Neutrophil (primary cell): Measurements from ENCODE around the gene SH3GL1.

Experiments
- H3K27ac ChIP-seq: fragments of 200-600 bp; sonication (generic); 2 replicates; pipeline ENCODE4 v1.5.1; 2016; ENCODE audit warnings: mild to moderate bottlenecking, moderate library complexity
- H3K27me3 ChIP-seq: fragments of 200-600 bp; sonication (generic); 2 replicates; pipeline ENCODE4 v1.6.0; 2016; ENCODE audit warnings: mild to moderate bottlenecking
- H3K36me3 ChIP-seq: fragments of 200-600 bp; sonication (generic); 2 replicates; pipeline ENCODE4 v1.5.1; 2017
- H3K4me1 ChIP-seq, 2 experiments: fragments of 200-600 bp in 1 of 2; sonication (generic) in 1 of 2; 1 replicate in 1 of 2; 2 replicates in 1 of 2; pipeline versions ENCODE4 v1.5.1 to v1.6.1; 2013 to 2016; ENCODE audit warnings: low read depth in 1 of 2, low read length in 1 of 2, mild to moderate bottlenecking in 1 of 2, moderate library complexity in 1 of 2; ENCODE audit not compliant: control insufficient read depth in 1 of 2, insufficient read depth in 1 of 2
- H3K4me3 ChIP-seq, 2 experiments: fragments of 200-600 bp in 1 of 2; sonication (generic) in 1 of 2; 1 replicate in 1 of 2; 2 replicates in 1 of 2; pipeline ENCODE4 v1.5.1; 2013 to 2016; ENCODE audit warnings: low read depth in 1 of 2, low read length in 1 of 2, mild to moderate bottlenecking in 1 of 2, moderate library complexity in 1 of 2
- H3K9me3 ChIP-seq: fragments of 200-600 bp; sonication (generic); 2 replicates; pipeline ENCODE4 v1.5.1; 2016
- TF ChIP-seq, protein P1 (sequence below): fragments of 200-600 bp; sonication (generic); IDR thresholded peaks from 2 replicates; pipeline ENCODE4 v1.5.1; 2016; ENCODE audit warnings: antibody characterized with exemption

SH3GL1 gene

DNA sequence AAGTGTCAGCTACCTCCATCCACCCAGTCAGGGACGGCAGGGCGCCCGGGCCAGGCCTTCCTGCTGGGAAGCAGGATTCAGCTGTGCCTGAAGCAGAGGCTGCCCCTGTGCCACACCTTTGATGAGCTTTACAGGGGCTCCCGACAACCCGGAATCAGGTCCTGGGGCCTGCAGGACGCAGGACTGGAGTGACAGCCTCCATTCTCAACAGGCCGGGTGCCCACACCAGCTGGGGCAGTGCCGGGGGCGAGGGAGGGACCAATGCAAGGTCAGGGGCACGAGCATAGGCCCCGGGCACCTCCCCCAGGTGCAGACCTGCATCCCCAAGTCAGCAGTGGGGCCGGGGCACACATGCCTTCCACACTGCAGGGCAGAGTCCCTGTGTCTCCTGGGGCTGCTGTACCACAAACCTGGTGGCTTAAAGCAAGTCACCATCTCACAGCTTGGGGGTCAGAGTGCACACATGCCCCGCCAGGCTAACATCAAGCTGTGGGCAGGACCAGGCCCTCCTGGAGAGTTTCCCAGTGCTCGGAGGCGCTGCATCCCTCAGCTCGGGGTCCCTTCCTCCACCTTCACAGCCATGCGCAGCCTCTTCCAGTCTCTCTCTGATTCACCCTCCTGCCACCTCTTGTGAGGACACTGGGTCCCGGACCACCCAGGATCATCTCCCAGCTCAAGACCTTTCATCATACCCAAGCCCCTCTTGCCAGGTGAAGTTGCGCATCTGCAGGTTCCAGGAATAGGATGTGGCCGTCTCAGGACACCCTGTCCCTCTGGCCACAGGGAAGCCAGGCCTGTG is 43.8 kb upstream of the SH3GL1 start:
- H3K27me3 ChIP-seq, result no peaks in the 10 kb centered on the region
- no peak overlapping the region for H3K4me3 ChIP-seq
- TF ChIP-seq, protein P1, sequence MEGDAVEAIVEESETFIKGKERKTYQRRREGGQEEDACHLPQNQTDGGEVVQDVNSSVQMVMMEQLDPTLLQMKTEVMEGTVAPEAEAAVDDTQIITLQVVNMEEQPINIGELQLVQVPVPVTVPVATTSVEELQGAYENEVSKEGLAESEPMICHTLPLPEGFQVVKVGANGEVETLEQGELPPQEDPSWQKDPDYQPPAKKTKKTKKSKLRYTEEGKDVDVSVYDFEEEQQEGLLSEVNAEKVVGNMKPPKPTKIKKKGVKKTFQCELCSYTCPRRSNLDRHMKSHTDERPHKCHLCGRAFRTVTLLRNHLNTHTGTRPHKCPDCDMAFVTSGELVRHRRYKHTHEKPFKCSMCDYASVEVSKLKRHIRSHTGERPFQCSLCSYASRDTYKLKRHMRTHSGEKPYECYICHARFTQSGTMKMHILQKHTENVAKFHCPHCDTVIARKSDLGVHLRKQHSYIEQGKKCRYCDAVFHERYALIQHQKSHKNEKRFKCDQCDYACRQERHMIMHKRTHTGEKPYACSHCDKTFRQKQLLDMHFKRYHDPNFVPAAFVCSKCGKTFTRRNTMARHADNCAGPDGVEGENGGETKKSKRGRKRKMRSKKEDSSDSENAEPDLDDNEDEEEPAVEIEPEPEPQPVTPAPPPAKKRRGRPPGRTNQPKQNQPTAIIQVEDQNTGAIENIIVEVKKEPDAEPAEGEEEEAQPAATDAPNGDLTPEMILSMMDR, result no peak
- no peak overlapping the region for H3K27ac ChIP-seq
- no peaks in the 10 kb centered on the region for H3K4me1 ChIP-seq
- peaks cover 80% of the 10 kb centered on the region for H3K36me3 ChIP-seq
- no peaks in the 10 kb centered on the region for H3K9me3 ChIP-seq

GRCh38 chr19:4443188-4443587 is 42.8 kb upstream of the SH3GL1 start:
- H3K4me3 ChIP-seq, result no peak overlapping the region
- H3K27ac ChIP-seq, result no peak overlapping the region
- no peaks in the 10 kb centered on the region for H3K4me1 ChIP-seq
- TF ChIP-seq, protein P1, result no peak
- peaks cover 72% of the 10 kb centered on the region for H3K36me3 ChIP-seq
- H3K9me3 ChIP-seq, result no peaks in the 10 kb centered on the region
- no peaks in the 10 kb centered on the region for H3K27me3 ChIP-seq

DNA sequence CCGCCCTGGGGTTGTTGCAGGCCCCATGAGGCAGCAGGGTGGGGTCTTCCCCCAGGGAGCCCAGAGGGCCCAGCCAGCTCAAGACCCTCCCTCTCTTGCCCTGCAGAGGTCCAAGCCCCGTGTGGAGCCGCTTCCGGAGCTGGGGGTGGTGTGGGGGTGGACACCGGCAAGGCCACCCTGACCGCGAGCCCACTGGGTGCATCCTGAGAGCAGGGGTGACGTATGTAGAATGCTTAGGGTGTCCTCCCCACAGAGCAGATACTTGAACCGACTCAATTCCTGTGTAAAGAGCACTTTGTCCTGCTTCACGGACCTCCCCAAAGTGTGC is 42.4 kb upstream of the SH3GL1 start:
- no peaks in the 10 kb centered on the region for H3K9me3 ChIP-seq
- no peak overlapping the region for H3K4me3 ChIP-seq
- TF ChIP-seq, protein P1, result no peak
- H3K27me3 ChIP-seq, result no peaks in the 10 kb centered on the region
- no peaks in the 10 kb centered on the region for H3K4me1 ChIP-seq
- H3K36me3 ChIP-seq, result peaks cover 68% of the 10 kb centered on the region
- no peak overlapping the region for H3K27ac ChIP-seq

DNA sequence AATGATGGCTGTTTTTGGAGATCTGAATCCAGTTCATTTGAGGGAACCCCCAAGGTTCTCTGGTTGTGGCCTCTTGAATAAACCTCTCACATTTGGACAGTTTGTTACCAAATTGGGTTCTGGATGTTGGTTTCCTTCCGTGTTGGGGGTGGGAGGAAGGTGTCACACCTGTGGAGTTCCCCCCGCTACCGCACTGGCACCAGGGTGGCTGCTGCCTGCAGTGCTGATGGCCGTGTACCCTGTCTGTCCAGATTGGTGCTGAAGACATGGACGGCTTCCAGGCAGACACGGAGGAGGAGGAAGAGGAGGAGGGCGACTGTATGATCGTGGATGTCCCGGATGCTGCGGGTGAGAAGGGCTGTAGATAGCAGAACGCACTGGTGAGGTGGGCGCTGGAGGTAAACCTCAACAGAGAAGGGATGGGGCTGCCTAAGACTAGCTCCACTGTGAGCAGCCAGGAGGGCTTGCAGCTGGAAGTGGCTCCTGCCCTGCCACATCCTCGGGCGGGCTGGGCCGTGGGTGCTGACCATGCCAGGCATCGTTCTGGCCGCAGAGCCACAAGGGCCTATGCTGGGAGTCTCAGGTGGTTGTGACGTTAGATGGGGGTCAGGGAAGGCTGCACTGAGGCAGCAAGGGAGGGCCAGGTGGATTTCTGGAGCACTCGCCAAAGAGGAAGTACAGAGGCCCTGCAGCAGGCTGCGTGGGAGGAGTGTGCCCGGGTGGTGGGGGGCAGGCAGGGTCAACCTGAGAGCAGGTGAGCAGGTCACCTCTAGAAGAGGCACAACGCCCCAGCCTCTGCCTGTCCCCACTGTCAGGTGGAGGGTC is 41.9 kb upstream of the SH3GL1 start:
- H3K27ac ChIP-seq, result no peak overlapping the region
- TF ChIP-seq, protein P1, result no peak
- peaks cover 64% of the 10 kb centered on the region for H3K36me3 ChIP-seq
- no peaks in the 10 kb centered on the region for H3K27me3 ChIP-seq
- no peak overlapping the region for H3K4me3 ChIP-seq
- H3K4me1 ChIP-seq, result no peaks in the 10 kb centered on the region
- no peaks in the 10 kb centered on the region for H3K9me3 ChIP-seq

DNA sequence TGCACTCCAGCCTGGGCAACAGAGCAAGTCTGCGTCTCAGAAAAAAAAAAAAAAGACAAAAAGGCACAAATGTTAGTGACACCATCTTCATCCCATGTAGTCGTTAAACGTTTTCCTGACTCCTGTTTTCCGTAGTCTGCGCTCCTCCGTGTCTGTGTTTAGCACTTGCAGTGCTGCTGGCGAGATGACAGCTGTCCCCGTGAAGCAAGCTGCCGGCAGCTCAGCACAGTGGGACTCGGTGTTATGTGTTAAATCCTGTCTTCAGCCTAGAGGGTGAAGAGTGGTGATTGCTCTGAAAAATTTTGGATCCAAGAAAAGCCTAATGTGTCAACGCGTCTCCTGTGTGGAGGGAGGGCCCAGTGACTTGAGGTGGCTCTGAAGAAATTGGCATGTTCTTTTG is 38.9 kb upstream of the SH3GL1 start:
- Histone ChIP-seq H3K36me3 (peaks cover 49% of the 10 kb centered on the region), H3K4me3 (no peak overlapping the region), H3K27me3 (no peaks in the 10 kb centered on the region), H3K9me3 (no peaks in the 10 kb centered on the region), H3K4me1 (no peaks in the 10 kb centered on the region), H3K27ac (no peak overlapping the region)
- TF ChIP-seq, protein P1, result no peak
